ENCODE results near the gene SLC47A2. TPM values are rescaled to one million over a fixed set of nuclear protein-coding genes. Genes with fewer than 3 reads are reported as not detected.

The SLC47A2 gene
- total RNA-seq, 4 donors from 2014 or later = not detected

DNA sequence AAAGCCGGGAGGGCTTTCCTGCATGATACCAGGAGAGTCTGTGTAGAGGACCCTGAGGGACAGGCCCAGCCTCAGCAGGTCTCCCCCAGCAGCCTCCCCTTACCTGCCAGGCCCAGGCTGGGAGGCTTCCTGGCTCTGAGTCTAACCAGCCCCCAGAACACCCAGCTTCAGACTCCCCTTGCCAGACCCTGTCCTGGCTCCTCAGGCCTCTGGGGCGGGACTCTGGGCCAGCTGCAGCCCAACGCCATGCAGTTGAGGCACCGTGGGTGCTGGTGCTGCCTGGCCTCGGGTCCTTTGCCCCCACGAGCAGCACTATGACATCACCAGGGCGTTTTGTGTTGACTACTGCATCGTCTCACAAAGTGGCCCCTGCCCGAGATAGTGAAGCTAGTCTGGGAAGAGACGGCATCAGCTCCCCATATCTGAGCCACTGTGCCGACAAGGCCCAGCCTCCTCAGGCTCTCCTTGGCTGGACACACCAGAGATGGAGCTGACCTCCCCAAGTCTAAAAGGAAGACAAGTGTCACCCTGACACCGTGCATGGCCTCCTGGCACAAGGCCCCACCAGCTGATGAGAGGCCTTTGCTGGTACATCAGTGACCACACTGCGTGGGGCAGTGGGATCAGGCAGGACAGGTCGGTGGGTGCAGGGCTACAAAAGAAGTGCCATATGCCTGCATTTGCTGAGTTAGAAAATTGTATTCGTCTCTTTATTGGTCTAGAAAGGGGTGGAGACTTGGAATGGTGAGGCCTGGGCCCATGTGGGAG is 21.1 kb upstream of the SLC47A2 start:
- Histone ChIP-seq H3K4me3 (no peak overlapping the region), H3K4me1 (peaks cover 0 to 12% (median 0%) of the 10 kb centered on the region in 4 donors), H3K27ac (peak overlapping the region in 1 of 4 donors; percentile 55), H3K36me3 (no peaks in the 10 kb centered on the region), H3K9me3 (no peaks in the 10 kb centered on the region), H3K27me3 (no peaks in the 10 kb centered on the region)
- no peak for DNase-seq (ENCODE audit: low spot score in 2 of 2)
- TF ChIP-seq POLR2A (IDR thresholded peaks at IDR 0.05) (no peak), EP300 (IDR thresholded peaks at IDR 0.05) (no peak)
- TF ChIP-seq, protein P1, sequence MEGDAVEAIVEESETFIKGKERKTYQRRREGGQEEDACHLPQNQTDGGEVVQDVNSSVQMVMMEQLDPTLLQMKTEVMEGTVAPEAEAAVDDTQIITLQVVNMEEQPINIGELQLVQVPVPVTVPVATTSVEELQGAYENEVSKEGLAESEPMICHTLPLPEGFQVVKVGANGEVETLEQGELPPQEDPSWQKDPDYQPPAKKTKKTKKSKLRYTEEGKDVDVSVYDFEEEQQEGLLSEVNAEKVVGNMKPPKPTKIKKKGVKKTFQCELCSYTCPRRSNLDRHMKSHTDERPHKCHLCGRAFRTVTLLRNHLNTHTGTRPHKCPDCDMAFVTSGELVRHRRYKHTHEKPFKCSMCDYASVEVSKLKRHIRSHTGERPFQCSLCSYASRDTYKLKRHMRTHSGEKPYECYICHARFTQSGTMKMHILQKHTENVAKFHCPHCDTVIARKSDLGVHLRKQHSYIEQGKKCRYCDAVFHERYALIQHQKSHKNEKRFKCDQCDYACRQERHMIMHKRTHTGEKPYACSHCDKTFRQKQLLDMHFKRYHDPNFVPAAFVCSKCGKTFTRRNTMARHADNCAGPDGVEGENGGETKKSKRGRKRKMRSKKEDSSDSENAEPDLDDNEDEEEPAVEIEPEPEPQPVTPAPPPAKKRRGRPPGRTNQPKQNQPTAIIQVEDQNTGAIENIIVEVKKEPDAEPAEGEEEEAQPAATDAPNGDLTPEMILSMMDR (IDR thresholded peaks at IDR 0.05) = no peak
- WGBS, 2 donors = 73 to 81% methylated on average over 15 of the region's 15 CpGs

DNA sequence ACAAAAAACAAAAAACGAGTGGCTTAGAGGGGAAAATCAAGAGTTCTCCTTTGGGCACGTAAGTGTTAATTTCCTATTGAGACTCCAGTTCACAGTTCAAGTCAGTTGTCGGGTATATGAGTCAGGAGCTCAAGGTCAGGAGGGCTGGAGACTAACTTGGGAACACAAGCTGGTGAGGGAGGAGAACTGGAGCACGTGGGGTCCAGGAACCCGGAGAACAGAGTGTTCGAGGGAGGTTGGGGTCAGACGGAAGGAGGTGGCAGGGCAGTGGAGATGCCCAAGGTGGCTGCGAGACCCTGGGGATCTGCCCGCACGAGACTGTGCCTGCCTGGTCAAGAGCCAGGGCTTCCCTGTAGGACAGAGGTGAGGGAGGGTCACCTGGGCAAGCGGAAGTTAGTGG is 19.7 kb upstream of the SLC47A2 start:
- Histone ChIP-seq H3K36me3 (no peaks in the 10 kb centered on the region), H3K9me3 (no peaks in the 10 kb centered on the region), H3K27ac (peak overlapping the region in 2 of 4 donors; percentile 43 to 55), H3K4me1 (peaks cover 0 to 13% (median 0%) of the 10 kb centered on the region in 4 donors), H3K27me3 (no peaks in the 10 kb centered on the region), H3K4me3 (no peak overlapping the region)
- TF ChIP-seq, protein P1 (IDR thresholded peaks at IDR 0.05) = no peak
- peak in 1 of 2 donors; percentile 39 for TF ChIP-seq EP300 (IDR thresholded peaks at IDR 0.05)
- 49 to 52% methylated on average over 11 of the region's 11 CpGs for WGBS, 2 donors
- DNase-seq (ENCODE audit: low spot score in 2 of 2) = no peak

DNA sequence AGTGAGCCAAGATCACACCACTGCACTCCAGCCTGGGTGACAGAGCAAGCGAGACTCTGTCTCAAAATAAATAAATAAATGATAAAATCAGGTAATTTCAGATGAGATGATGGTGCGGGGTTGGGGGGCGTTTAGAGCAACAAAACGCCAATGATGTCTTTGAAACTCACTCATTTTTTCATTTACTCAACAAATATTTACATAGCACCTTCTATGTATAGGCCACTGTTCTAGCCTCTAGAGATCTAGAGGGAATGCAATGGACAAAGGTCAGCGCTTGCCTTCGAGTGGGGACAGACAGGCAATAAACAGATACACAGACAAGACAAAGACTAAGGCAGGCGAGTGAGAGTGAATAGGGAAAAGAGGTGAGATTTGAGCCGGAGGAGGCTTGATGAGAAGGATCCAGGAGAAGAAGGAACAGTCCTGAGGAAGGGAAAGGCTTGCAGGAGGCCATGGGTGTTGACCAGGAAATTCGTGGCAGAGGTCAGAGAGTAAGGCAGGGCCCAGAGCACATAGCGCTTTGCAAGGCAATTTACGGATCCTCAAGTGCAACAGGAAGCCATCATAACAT is 17.7 kb upstream of the SLC47A2 start:
- 77 to 78% methylated on average over 11 of the region's 11 CpGs for WGBS, 2 donors
- TF ChIP-seq POLR2A (IDR thresholded peaks at IDR 0.05) (no peak), EP300 (IDR thresholded peaks at IDR 0.05) (no peak)
- TF ChIP-seq, protein P1 (IDR thresholded peaks at IDR 0.05) = no peak

DNA sequence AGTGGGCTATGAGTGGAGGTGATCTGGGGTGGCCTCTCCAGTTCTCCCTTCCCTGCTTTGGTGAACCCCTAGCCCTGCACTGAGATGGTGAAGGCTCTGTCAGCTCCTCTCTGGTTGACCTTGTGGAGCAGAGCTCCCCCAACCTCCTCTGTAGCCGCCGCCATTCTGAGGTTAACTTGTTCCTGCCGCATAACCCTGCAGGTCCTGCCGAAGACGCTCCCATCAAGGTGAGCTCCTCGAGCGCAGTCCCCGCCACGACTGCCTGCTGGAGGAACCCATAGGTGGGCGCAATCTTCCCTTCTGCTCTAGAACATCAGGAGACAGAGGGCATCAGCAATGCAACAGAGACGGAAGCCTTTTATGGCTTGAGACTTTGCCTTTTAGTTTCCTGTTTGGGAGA is 15.2 kb upstream of the SLC47A2 start:
- H3K27me3 ChIP-seq = no peaks in the 10 kb centered on the region
- H3K9me3 ChIP-seq = no peaks in the 10 kb centered on the region
- no peaks in the 10 kb centered on the region for H3K36me3 ChIP-seq
- 92 to 94% methylated on average over 11 of the region's 11 CpGs for WGBS, 2 donors
- no peak overlapping the region for H3K4me3 ChIP-seq
- DNase-seq (ENCODE audit: low spot score in 2 of 2) = no peak
- TF ChIP-seq POLR2A (IDR thresholded peaks at IDR 0.05) (no peak), EP300 (IDR thresholded peaks at IDR 0.05) (no peak)
- TF ChIP-seq, protein P1 (IDR thresholded peaks at IDR 0.05) = no peak
- peaks cover 5 to 52% (median 23%) of the 10 kb centered on the region in 4 donors for H3K4me1 ChIP-seq
- no peak overlapping the region for H3K27ac ChIP-seq

More for the DNA sequence above, 17.7 kb upstream of the SLC47A2 start:
- H3K36me3 ChIP-seq = no peaks in the 10 kb centered on the region
- H3K27me3 ChIP-seq = no peaks in the 10 kb centered on the region
- H3K27ac ChIP-seq = no peak overlapping the region
- no peak for DNase-seq (ENCODE audit: low spot score in 2 of 2)
- peaks cover 0 to 28% (median 3%) of the 10 kb centered on the region in 4 donors for H3K4me1 ChIP-seq
- H3K9me3 ChIP-seq = no peaks in the 10 kb centered on the region
- H3K4me3 ChIP-seq = no peak overlapping the region

DNA sequence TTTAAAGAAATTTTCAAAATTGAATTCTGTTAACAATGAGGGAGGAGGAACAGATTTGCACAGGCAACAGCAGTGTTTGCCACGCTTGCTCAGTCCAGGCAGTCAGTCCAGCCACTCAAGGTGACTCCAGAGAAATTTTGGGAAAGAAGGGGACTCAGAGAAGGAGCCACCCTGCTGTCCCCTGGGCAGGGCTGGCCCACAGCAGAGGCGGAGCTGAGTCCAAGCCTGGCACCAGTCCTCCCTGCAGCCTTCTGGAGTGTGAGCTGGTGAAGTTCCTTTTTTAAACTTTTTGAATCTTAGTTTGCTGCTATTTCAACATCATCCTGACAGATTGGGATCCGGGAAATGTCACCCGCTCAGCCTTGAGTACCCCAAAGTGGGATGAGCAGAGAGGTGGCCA is 14.5 kb upstream of the SLC47A2 start:
- H3K9me3 ChIP-seq = no peaks in the 10 kb centered on the region
- no peak for DNase-seq (ENCODE audit: low spot score in 2 of 2)
- no peak overlapping the region for H3K4me3 ChIP-seq
- 75 to 85% methylated on average over 4 of the region's 4 CpGs for WGBS, 2 donors
- no peak for TF ChIP-seq EP300 (IDR thresholded peaks at IDR 0.05)
- no peak for TF ChIP-seq POLR2A (IDR thresholded peaks at IDR 0.05)
- TF ChIP-seq, protein P1 (IDR thresholded peaks at IDR 0.05) = no peak
- no peaks in the 10 kb centered on the region for H3K27me3 ChIP-seq
- peaks cover 5 to 54% (median 28%) of the 10 kb centered on the region in 4 donors for H3K4me1 ChIP-seq
- H3K27ac ChIP-seq = peak overlapping the region in 2 of 4 donors; percentile 41 to 56
- no peaks in the 10 kb centered on the region for H3K36me3 ChIP-seq
